Muscle of leg (tissue), 11 donors: ENCODE measurements around the gene EPAS1. TPM values are rescaled to one million over a fixed set of nuclear protein-coding genes. Genes with fewer than 3 reads are reported as not detected.

Source experiments
- DNase-seq: peaks from one replicate; pipeline ENCODE4 v3.0.0; 2013
- H3K27ac ChIP-seq: one replicate; pipeline ENCODE4 v1.5.1; 2013; ENCODE audit warnings: mild to moderate bottlenecking, low read length, control low read depth
- H3K27me3 ChIP-seq: one replicate; pipeline ENCODE4 v1.6.1; 2013; ENCODE audit warnings: low read length; ENCODE audit not compliant: control insufficient read depth, insufficient read depth
- H3K36me3 ChIP-seq: one replicate; pipeline ENCODE4 v1.6.1; 2013; ENCODE audit warnings: low read length; ENCODE audit not compliant: control insufficient read depth, insufficient read depth
- H3K4me1 ChIP-seq: one replicate; pipeline ENCODE4 v1.6.1; 2013; ENCODE audit warnings: low read length; ENCODE audit not compliant: control insufficient read depth, insufficient read depth
- H3K4me3 ChIP-seq: one replicate; pipeline ENCODE4 v1.5.1; 2013; ENCODE audit warnings: low read length, control low read depth
- H3K9me3 ChIP-seq: replicated peaks from 2 replicates; pipeline ENCODE4 v1.6.1; 2013; ENCODE audit warnings: low read depth, low read length; ENCODE audit not compliant: control insufficient read depth
- WGBS: methylation state at CpG from one replicate; pipeline ENCODE4 v1.1.5; 2013; ENCODE audit warnings: missing lambda C conversion rate; ENCODE audit not compliant: insufficient coverage; 5-methylcytosine and 5-hydroxymethylcytosine counted together
- polyA plus RNA-seq, 8 donors: library from polyadenylated mRNA; unstranded; fragments of 120-200 nt; gene quantifications; one replicate each; pipeline versions ENCODE4 v1.2.1 to v1.2.3, GENCODE V29; 2013; ENCODE audit warnings: inconsistent platforms in 1 of 8, low replicate concordance in 1 of 8; ENCODE audit not compliant: insufficient read length in 8 of 8, insufficient read depth in 1 of 8
- total RNA-seq: library from RNA; stranded (reverse); fragments of 120-200 nt; gene quantifications from one replicate; pipeline ENCODE4 v1.2.4, GENCODE V29; 2013

Gene EPAS1
- total and polyA plus RNA-seq, 9 donors, result 13.3 to 43.1 (median 34.7) TPM

DNA sequence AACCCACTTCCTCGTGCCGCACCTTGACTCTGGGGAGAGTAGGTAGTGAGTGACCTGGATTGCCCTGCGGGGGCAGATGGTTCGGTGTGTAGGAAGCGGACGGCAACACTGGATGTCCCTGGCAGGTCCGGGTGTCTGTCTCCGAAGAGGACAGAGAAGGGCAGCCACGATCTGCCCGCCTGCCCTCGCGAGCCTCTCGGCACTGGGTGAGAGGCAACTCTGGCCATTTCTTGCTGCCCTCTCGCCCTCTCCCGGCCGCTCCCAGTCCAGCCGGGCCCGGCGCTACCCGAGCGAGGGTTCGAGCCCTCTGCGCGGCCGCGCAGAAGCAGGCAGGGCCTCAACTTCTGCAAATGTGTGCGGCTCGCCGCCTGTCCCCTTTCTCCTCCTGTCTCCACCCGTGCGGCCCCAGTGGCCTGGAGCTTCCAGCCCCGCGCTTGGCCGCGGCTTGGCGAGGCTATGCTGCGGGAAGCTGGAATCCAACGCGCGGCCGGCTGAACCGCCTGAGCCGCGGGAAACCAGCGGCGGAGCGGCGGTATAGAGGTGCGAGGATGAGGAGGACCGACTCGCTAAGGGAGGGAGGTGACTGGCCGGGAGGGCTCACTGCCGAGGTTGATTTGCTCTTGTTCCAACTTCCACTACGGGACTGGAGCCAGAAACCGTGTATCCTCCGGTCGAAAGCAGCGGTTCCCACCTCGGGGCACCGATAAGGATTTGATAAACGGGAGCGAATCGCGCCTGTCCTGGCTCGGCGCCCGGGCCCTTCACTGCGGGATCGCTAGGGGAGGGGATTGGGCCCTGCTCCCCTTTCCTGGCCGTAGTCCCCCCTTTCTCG is 1.5 kb downstream of the EPAS1 start:
- DNase-seq, result peak; percentile 51
- Histone ChIP-seq H3K27ac (peak overlapping the region; percentile 76), H3K36me3 (no peaks in the 10 kb centered on the region), H3K4me1 (peaks cover 32% of the 10 kb centered on the region), H3K9me3 (no peaks in the 10 kb centered on the region), H3K27me3 (peaks cover 83% of the 10 kb centered on the region), H3K4me3 (peak overlapping the region; percentile 63)
- 2% methylated on average over 62 of the region's 71 CpGs for WGBS

DNA sequence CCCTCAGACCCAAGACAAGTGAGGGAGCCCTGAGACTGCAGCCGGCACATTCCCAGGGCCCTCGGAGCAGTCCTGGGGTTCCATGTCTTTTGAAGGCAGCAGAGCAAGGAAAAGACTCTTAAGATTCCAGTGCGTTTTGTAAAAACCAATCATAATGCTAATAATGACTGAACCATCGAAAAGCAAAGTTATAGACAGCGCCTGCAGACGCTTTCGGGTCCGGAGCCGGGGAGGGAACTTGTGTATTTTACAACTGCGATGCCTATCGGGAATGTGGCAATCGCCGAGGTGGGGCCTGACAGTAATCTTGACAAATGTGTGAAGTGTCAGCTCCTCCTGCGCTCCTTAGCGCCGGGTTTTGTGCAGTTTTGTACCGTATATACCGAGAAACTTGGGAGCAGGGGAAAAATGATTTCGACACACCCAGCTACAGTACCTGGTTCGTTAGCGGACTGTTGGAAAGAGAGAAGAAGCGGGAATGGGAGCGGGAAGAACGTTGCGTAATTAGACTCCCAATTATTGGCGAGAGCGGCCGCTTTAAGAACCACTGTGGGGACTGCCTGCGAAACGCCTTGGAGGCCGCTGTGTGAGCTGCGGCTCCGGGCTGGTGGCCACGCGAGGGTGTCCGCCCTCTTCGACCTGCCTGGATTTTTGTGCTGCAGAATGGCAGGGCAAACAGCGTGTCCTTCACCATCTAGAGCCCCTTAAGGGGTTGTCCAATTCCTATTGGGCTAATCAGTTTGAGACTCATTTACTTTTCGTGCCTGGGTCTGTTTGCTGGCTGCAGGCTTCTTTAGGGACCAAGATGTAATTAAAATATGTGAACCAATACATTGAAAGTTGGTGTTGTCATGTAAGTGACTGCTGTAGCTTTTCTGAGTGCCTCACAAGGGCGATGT is 2.4 kb downstream of the EPAS1 start:
- peak overlapping the region; percentile 63 for H3K4me3 ChIP-seq
- peaks cover 80% of the 10 kb centered on the region for H3K27me3 ChIP-seq
- no peaks in the 10 kb centered on the region for H3K9me3 ChIP-seq
- peak; percentile 57 for DNase-seq
- WGBS, result 3% methylated on average over 38 of the region's 40 CpGs
- no peaks in the 10 kb centered on the region for H3K36me3 ChIP-seq
- H3K27ac ChIP-seq, result peak overlapping the region; percentile 76
- H3K4me1 ChIP-seq, result peaks cover 32% of the 10 kb centered on the region

DNA sequence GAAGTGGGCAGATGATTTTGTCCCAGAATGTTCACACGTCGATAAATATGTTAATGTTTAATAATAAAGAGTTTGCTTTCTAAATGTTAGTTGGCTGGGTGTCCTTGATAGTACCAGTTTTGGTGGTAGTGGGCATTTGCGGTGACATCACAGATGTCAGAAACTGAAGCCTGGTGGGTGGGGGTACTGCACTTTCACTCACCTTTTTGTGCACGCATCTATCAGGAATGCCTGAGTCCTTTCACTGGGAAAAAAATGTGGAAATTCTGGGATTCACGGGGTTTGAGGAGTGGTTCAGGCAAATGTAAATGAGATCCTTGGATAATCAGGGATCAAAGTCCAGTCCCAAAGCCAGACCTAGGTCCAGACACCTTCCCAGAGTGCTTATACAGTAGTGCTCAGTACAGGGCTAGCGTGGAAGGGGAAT is 3.2 kb downstream of the EPAS1 start:
- DNase-seq, result no peak
- Histone ChIP-seq H3K9me3 (no peaks in the 10 kb centered on the region), H3K4me3 (peak overlapping the region; percentile 63), H3K27ac (peak overlapping the region; percentile 76), H3K4me1 (peaks cover 32% of the 10 kb centered on the region), H3K27me3 (peaks cover 79% of the 10 kb centered on the region), H3K36me3 (no peaks in the 10 kb centered on the region)
- WGBS, result 79% methylated on average over 4 of the region's 6 CpGs

DNA sequence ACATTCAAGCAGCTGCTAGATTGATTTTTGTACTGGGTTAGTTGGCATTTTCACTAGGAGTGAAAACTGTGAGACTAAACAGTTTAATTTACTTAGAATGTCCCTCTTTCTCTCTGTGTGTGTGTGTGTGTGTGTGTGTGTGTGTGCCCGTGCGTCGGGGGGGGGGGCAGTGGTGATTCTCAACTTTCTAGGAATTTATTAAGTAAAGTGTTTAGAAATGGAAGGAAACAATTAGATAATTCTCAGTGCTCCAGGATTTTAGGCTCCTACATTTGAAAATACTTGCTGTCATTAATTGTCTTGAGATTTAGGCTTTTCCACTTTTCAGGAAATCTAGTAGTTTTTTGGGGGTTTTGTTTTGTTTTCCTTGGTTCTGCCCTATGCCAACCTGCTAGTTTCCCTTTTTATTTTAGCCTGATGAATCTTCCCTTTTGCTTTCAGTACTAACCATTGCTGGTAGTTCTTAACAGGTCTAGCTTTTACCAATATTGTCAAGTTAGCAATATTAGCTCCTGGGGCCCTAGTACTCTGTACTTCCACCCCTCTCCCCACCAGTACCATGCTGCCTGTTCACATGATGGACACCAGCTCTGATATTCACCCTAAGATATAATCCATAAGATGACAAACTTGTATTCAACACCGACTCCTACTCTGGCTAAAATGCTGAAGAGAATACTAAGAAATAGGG is 4.9 kb downstream of the EPAS1 start:
- Histone ChIP-seq H3K4me1 (peaks cover 28% of the 10 kb centered on the region), H3K4me3 (no peak overlapping the region), H3K27ac (no peak overlapping the region), H3K36me3 (no peaks in the 10 kb centered on the region), H3K9me3 (no peaks in the 10 kb centered on the region), H3K27me3 (peaks cover 68% of the 10 kb centered on the region)
- DNase-seq, result no peak
- WGBS, result no CpG with 5 or more reads among the region's 4 CpGs

DNA sequence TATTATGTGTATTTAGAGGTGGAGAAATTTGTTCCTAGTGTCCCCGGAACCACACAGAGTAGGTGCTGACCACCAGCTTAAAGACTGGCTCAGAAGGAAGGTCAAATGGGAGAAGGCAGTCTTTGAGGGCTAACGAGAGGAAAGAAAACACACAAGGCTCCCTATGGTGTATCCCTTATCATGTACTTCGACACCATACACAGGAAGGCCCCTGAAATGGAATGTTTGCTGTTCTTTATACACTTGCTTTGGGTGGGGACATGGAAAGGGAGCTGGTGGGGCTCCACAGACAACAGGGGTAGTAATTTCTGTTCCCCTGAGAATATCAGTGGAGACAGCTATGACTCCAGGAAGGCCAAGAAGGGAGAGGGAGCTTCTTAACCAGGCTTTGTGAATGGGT is 6.0 kb downstream of the EPAS1 start:
- no peak for DNase-seq
- no peaks in the 10 kb centered on the region for H3K9me3 ChIP-seq
- H3K27ac ChIP-seq, result no peak overlapping the region
- H3K36me3 ChIP-seq, result no peaks in the 10 kb centered on the region
- no peak overlapping the region for H3K4me3 ChIP-seq
- WGBS, result 100% methylated on average over 1 of the region's 3 CpGs
- H3K4me1 ChIP-seq, result peaks cover 30% of the 10 kb centered on the region
- peaks cover 57% of the 10 kb centered on the region for H3K27me3 ChIP-seq

DNA sequence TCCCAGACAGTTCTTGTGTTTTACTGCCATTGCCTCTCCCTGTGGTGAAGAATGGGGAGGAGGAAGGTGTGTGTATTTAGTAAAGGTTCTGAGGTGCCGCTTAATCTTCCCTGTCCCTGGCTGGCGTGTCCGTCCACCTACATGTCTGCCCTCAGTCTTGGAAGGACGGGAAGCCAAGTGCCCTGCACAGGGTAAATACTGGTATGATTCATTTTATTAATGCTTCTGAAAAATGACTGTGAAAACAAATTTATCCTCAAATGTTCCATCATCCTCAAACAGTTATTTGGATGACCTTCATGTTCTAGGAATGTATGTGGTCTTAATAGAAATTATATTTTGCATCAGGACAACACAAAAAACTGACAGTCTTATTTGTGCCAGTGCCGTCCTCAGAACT is 6.6 kb downstream of the EPAS1 start:
- DNase-seq, result no peak
- WGBS, result no CpG with 5 or more reads among the region's 5 CpGs
- no peak overlapping the region for H3K4me3 ChIP-seq
- H3K27ac ChIP-seq, result no peak overlapping the region
- no peaks in the 10 kb centered on the region for H3K36me3 ChIP-seq
- H3K4me1 ChIP-seq, result peaks cover 24% of the 10 kb centered on the region
- H3K27me3 ChIP-seq, result peaks cover 51% of the 10 kb centered on the region
- no peaks in the 10 kb centered on the region for H3K9me3 ChIP-seq

DNA sequence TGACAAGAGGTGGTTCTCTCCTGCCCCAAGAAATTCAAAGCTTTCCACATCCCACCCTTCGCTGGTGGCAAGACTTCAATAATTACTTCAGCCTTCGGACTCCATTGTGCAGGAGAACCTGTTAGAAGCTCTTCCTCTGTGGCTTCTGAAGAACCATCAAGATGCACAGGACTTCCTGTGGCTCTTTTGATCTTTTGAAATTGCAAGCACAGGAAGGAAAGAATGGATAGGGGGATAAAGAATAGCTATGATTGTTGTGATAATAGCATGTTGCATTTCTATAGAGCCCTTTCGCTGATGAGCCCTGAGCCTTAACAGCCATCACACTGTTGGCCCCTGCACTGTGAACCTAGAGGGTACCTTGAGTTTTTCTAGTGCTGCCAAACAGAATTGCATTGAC is 7.4 kb downstream of the EPAS1 start:
- Histone ChIP-seq H3K36me3 (no peaks in the 10 kb centered on the region), H3K27ac (no peak overlapping the region), H3K27me3 (peaks cover 43% of the 10 kb centered on the region), H3K4me1 (peaks cover 16% of the 10 kb centered on the region), H3K9me3 (no peaks in the 10 kb centered on the region), H3K4me3 (no peak overlapping the region)
- DNase-seq, result no peak
- no CpG with 5 or more reads among the region's 3 CpGs for WGBS

DNA sequence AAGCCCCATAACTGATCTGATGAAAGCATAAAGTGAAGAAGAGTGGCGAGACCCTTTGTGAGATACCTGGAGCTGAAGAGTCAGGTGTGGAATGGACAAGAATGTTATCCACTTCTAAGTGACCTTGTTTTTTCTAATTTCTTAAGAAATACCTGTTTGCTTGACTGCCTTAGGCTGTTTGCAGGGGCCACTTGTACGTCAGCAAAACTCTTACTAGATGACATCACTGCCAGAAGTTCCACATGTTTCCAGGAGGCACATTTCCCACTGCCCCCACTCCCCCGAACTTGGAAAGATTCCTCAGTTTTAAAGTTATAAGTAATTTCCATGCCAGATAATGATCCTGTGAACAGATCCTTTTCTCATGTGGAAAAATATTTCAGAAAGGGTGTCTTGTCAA is 8.0 kb downstream of the EPAS1 start:
- Histone ChIP-seq H3K36me3 (no peaks in the 10 kb centered on the region), H3K4me1 (peaks cover 11% of the 10 kb centered on the region)
- WGBS, result 57% methylated on average over 1 of the region's 3 CpGs

DNA sequence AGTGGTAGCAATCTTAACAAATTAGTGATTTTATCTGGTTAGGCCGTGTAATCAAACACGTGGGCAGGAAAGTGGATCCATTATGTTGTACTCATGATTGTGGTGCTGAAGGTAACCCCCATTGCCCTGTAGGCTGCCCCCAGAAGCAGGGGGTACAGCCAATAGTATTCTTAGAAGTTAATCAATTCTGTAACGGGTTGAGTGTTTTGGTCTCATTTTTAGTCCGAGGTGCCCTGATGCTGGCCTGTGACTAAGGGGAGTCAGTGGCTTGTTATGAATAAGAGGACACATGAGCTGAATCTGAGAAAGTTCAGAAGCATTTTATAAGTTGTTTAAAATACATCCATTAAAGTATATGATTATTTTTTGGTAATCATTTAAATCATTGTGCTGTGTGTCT is 8.6 kb downstream of the EPAS1 start:
- 86% methylated on average over 2 of the region's 4 CpGs for WGBS
- H3K36me3 ChIP-seq, result no peaks in the 10 kb centered on the region
- no peak overlapping the region for H3K4me3 ChIP-seq
- DNase-seq, result no peak
- peaks cover 11% of the 10 kb centered on the region for H3K4me1 ChIP-seq
- peaks cover 32% of the 10 kb centered on the region for H3K27me3 ChIP-seq
- H3K27ac ChIP-seq, result no peak overlapping the region
- H3K9me3 ChIP-seq, result no peaks in the 10 kb centered on the region

More for the DNA sequence above, 8.0 kb downstream of the EPAS1 start:
- no peak for DNase-seq
- H3K27ac ChIP-seq, result no peak overlapping the region
- H3K4me3 ChIP-seq, result no peak overlapping the region
- H3K9me3 ChIP-seq, result no peaks in the 10 kb centered on the region
- H3K27me3 ChIP-seq, result peaks cover 38% of the 10 kb centered on the region

DNA sequence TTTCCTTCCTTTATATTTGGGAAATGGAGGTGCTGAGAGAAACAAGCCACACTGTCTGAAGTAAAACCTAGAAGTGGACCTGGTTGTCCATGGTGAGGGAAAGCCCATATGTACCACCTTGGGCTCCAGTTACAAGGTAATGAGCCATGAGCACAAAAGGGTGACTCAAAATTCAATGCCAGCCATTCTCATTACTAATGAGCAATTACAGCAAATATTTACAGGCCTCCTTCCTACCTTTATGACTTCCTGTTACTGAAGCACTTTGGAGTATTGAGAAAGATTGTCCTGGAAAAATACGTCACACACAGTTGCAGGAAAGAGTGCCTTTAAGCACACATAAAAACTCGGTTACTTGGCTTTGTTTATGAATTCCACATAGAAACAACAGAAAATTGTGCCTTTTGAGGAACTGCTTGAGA is 9.1 kb downstream of the EPAS1 start:
- Histone ChIP-seq H3K27me3 (peaks cover 27% of the 10 kb centered on the region), H3K36me3 (no peaks in the 10 kb centered on the region), H3K4me3 (no peak overlapping the region), H3K4me1 (peaks cover 11% of the 10 kb centered on the region), H3K27ac (peak overlapping the region; percentile 17), H3K9me3 (no peaks in the 10 kb centered on the region)
- WGBS, result no CpG with 5 or more reads among the region's 2 CpGs
- DNase-seq, result peak; percentile 41
